WTC11 (cell line): ENCODE measurements around the gene PHIP. TPM values are rescaled to one million over a fixed set of nuclear protein-coding genes. Genes with fewer than 3 reads are reported as not detected.

Source experiments
- ATAC-seq: fragments of 200-7000 bp; cut with Tn5 transposase; 2 replicates; pipeline ENCODE4 v1.10.0; 2021; ENCODE audit warnings: mild to moderate bottlenecking, moderate library complexity
- CTCF ChIA-PET: fragments of 300-600 bp; sonication (Branson Sonifier 250); formaldehyde crosslinking; loops from one replicate; lab custom pipeline; 2021; ENCODE audit warnings: antibody characterized with exemption; lab: Charles Lee
- POLR2A ChIA-PET: fragments of 350-600 bp; sonication (Branson Sonifier 250); formaldehyde crosslinking; loops from one replicate; lab custom pipeline; 2021; ENCODE audit warnings: antibody characterized with exemption; lab: Charles Lee
- DNase-seq: peaks from one replicate; pipeline ENCODE4 v3.0.0; 2021; ENCODE audit warnings: low spot score
- H3K27ac Mint-ChIP-seq: 2 replicates; pipeline ENCODE4 v1.8.0; 2021; ENCODE audit warnings: mixed read lengths
- H3K27me3 Mint-ChIP-seq: 2 replicates; pipeline ENCODE4 v1.8.0; 2021; ENCODE audit warnings: low read depth, mild to moderate bottlenecking, moderate library complexity, mixed read lengths
- H3K36me3 Mint-ChIP-seq: 2 replicates; pipeline ENCODE4 v1.8.0; 2021; ENCODE audit warnings: mixed read lengths
- H3K4me1 Mint-ChIP-seq: 2 replicates; pipeline ENCODE4 v1.8.0; 2022; ENCODE audit warnings: mixed read lengths
- H3K4me3 Mint-ChIP-seq: 2 replicates; pipeline ENCODE4 v1.8.0; 2021; ENCODE audit warnings: mild to moderate bottlenecking, moderate library complexity, mixed read lengths
- H3K9me3 Mint-ChIP-seq: 2 replicates; pipeline ENCODE4 v1.8.0; 2021; ENCODE audit warnings: mixed read lengths
- ATF1 ChIP-seq: sonication (generic); formaldehyde crosslinking; IDR thresholded peaks from 2 replicates; pipeline ENCODE4 v1.8.1; 2023; ENCODE audit warnings: mild to moderate bottlenecking, moderate library complexity, missing genetic modification reagents
- CTCF ChIP-seq: fragments of 200-600 bp; IDR thresholded peaks from 2 replicates; pipeline ENCODE4 v1.8.0; 2022; ENCODE audit warnings: antibody characterized with exemption
- E2F1 ChIP-seq: sonication (generic); formaldehyde crosslinking; IDR thresholded peaks from 2 replicates; pipeline ENCODE4 v1.8.0; 2022; ENCODE audit warnings: mild to moderate bottlenecking, missing genetic modification reagents
- E2F4 ChIP-seq: sonication (generic); formaldehyde crosslinking; IDR thresholded peaks from 2 replicates; pipeline ENCODE4 v1.8.1; 2022; ENCODE audit warnings: low read depth, mild to moderate bottlenecking, moderate library complexity, missing genetic modification reagents, borderline replicate concordance
- ERG ChIP-seq: fragments of 250-450 bp; sonication (Bioruptor Pico); IDR thresholded peaks from 2 replicates; pipeline ENCODE4 v1.8.0; 2021; ENCODE audit warnings: mild to moderate bottlenecking
- ETV6 ChIP-seq: sonication (generic); formaldehyde crosslinking; IDR thresholded peaks from 2 replicates; pipeline ENCODE4 v1.8.1; 2022; ENCODE audit warnings: mild to moderate bottlenecking, missing genetic modification reagents
- FOXJ3 ChIP-seq: sonication (generic); formaldehyde crosslinking; IDR thresholded peaks from 2 replicates; pipeline ENCODE4 v1.9.0; 2021; ENCODE audit warnings: missing genetic modification reagents, mild to moderate bottlenecking, borderline replicate concordance
- IRF2 ChIP-seq: sonication (generic); formaldehyde crosslinking; IDR thresholded peaks from 2 replicates; pipeline ENCODE4 v1.8.0; 2022; ENCODE audit warnings: low read depth, missing genetic modification reagents, borderline replicate concordance
- KAT7 ChIP-seq: sonication (generic); formaldehyde crosslinking; IDR thresholded peaks from 2 replicates; pipeline ENCODE4 v1.8.1; 2023; ENCODE audit warnings: missing genetic modification reagents, mild to moderate bottlenecking, borderline replicate concordance
- MYBL2 ChIP-seq: sonication (generic); formaldehyde crosslinking; IDR thresholded peaks from 2 replicates; pipeline ENCODE4 v1.8.1; 2023; ENCODE audit warnings: mild to moderate bottlenecking, moderate library complexity, missing genetic modification reagents
- NR1H2 ChIP-seq: sonication (generic); formaldehyde crosslinking; IDR thresholded peaks from 2 replicates; pipeline ENCODE4 v1.9.0; 2021; ENCODE audit warnings: mild to moderate bottlenecking, moderate library complexity, missing genetic modification reagents
- NR2C2 ChIP-seq: sonication (generic); formaldehyde crosslinking; IDR thresholded peaks from 2 replicates; pipeline ENCODE4 v1.8.0; 2022; ENCODE audit warnings: mild to moderate bottlenecking, missing genetic modification reagents
- RELA ChIP-seq: sonication (generic); formaldehyde crosslinking; IDR thresholded peaks from 2 replicates; pipeline ENCODE4 v1.8.1; 2022; ENCODE audit warnings: missing genetic modification reagents, mild to moderate bottlenecking, borderline replicate concordance
- TCF7 ChIP-seq: sonication (generic); formaldehyde crosslinking; IDR thresholded peaks from 2 replicates; pipeline ENCODE4 v1.8.0; 2022; ENCODE audit warnings: mild to moderate bottlenecking, low read depth, missing genetic modification reagents, moderate library complexity
- TEAD1 ChIP-seq: sonication (generic); formaldehyde crosslinking; IDR thresholded peaks from 2 replicates; pipeline ENCODE4 v1.8.0; 2022; ENCODE audit warnings: mild to moderate bottlenecking, missing genetic modification reagents
- USF2 ChIP-seq: sonication (generic); formaldehyde crosslinking; IDR thresholded peaks from 2 replicates; pipeline ENCODE4 v1.8.1; 2023; ENCODE audit warnings: mild to moderate bottlenecking, missing genetic modification reagents, moderate library complexity
- ZNF138 ChIP-seq: sonication (generic); formaldehyde crosslinking; conservative IDR thresholded peaks from 2 replicates; pipeline ENCODE4 v1.8.1; 2022; ENCODE audit warnings: mild to moderate bottlenecking, moderate library complexity, missing genetic modification reagents
- ZNF425 ChIP-seq: fragments of 250-450 bp; sonication (Bioruptor Pico); conservative IDR thresholded peaks from 2 replicates; pipeline ENCODE4 v1.9.0; 2021; ENCODE audit warnings: mild to moderate bottlenecking
- total RNA-seq: library from RNA; stranded (reverse); gene quantifications from 3 replicates; pipeline ENCODE4 v1.2.3, GENCODE V29; 2021

PHIP gene
- total RNA-seq, 1 experiment from 2014 or later: 45.6 TPM

GRCh38 chr6:79111549-79111948 lies 33.5 kb upstream of the PHIP start (continued):
- TF ChIP-seq USF2 (no peak), ERG (CRISPR knock-in tag) (no peak)

- no peak for DNase-seq
- Mint-ChIP-seq H3K27ac (no peak overlapping the region), H3K4me1 (no peaks in the 10 kb centered on the region), H3K27me3 (no peaks in the 10 kb centered on the region; the same call in 1 of the 2 replicates)
- ATAC-seq: no peak
- TF ChIP-seq TCF7 (CRISPR knock-in tag): no peak
- no peak for TF ChIP-seq NR2C2 (CRISPR knock-in tag)
- TF ChIP-seq ZNF425 (CRISPR knock-in tag): no peak
- no peak for TF ChIP-seq KAT7 (CRISPR knock-in tag)
- no peak for TF ChIP-seq MYBL2
- no peak for TF ChIP-seq CTCF
- TF ChIP-seq NR1H2 (CRISPR knock-in tag): no peak
- TF ChIP-seq RELA (CRISPR knock-in tag): no peak
- no peak for TF ChIP-seq ERG (CRISPR knock-in tag)
- no peak for TF ChIP-seq ZNF138 (CRISPR knock-in tag)
- TF ChIP-seq, all 79 proteins: peak for 0
- H3K4me3 Mint-ChIP-seq: no peak overlapping the region
- peaks cover 21% of the 10 kb centered on the region for H3K9me3 Mint-ChIP-seq
- CTCF ChIA-PET: interaction anchor here (0.6 kb wide), 1 partner anchor 1500 kb away, joined by 3 read pairs; no protein-coding TSS in a partner anchor
- POLR2A ChIA-PET: no interaction called here
- 0 out of 2 replicates have a peak, but pooled peaks cover 4% of the 10 kb centered on the region for H3K36me3 Mint-ChIP-seq
Measured at GRCh38 chr6:79101164-79101563, 23.1 kb upstream of the PHIP start.

- Mint-ChIP-seq H3K4me3 (no peak overlapping the region), H3K27me3 (no peaks in the 10 kb centered on the region; the same call in 1 of the 2 replicates), H3K4me1 (no peaks in the 10 kb centered on the region), H3K27ac (no peak overlapping the region), H3K9me3 (peaks cover 21% of the 10 kb centered on the region), H3K36me3 (0 out of 2 replicates have a peak, but pooled peaks cover 4% of the 10 kb centered on the region)
- TF ChIP-seq ATF1 (CRISPR knock-in tag): no peak
- no peak for TF ChIP-seq ETV6 (CRISPR knock-in tag)
- no peak for TF ChIP-seq FOXJ3 (CRISPR knock-in tag)
- no peak for TF ChIP-seq TEAD1 (CRISPR knock-in tag)
- TF ChIP-seq IRF2 (CRISPR knock-in tag): no peak
- no peak for TF ChIP-seq E2F4 (CRISPR knock-in tag)
- no peak for TF ChIP-seq ERG (CRISPR knock-in tag)
- TF ChIP-seq E2F1 (CRISPR knock-in tag): no peak
- TF ChIP-seq ZNF425 (CRISPR knock-in tag): no peak
- DNase-seq (no peak), ATAC-seq (no peak)
- CTCF ChIA-PET: no interaction called here
- POLR2A ChIA-PET: no interaction called here
Measured at GRCh38 chr6:79100304-79100703, 22.2 kb upstream of the PHIP start.
